HCT116 (cell line): ENCODE results near the gene PLA2R1. TPM values are rescaled to one million over a fixed set of nuclear protein-coding genes. Genes with fewer than 3 reads are reported as not detected.

Experiments used
- ATAC-seq: fragments of 200-7000 bp; cut with Tn5 transposase; 2 replicates; pipeline ENCODE4 v1.9.1; 2020; ENCODE audit warnings: mild to moderate bottlenecking, moderate library complexity
- BruUV-seq: library from RNA; stranded (reverse); fragments of 400-500 nt; replicated peaks from 2 replicates; lab custom pipeline; 2021; lab: Mats Ljungman, UMichigan
- CTCF ChIA-PET: fragments of 300-600 bp; sonication (Branson Sonifier 250); formaldehyde crosslinking; loops from one replicate; lab custom pipeline; 2021; ENCODE audit warnings: antibody characterized with exemption; lab: Charles Lee
- POLR2A ChIA-PET: fragments of 300-600, 350-600 bp; sonication (Branson Sonifier 250); formaldehyde crosslinking; loops from one replicate; lab custom pipeline; 2021; ENCODE audit warnings: antibody characterized with exemption; lab: Charles Lee
- RAD21 ChIA-PET, 2 experiments: fragments of 300-600 bp; sonication (Branson Sonifier 250); formaldehyde crosslinking; loops; one replicate each; lab custom pipeline; 2023; ENCODE audit warnings: low total read pairs in 2 of 2; ENCODE audit not compliant: uncharacterized antibody in 2 of 2, unreplicated experiment in 2 of 2, low non-redundant PET in 1 of 2; lab: Charles Lee
- DNase-seq: peaks from one replicate; pipeline ENCODE4 v3.0.0-alpha.2; 2010; ENCODE audit warnings: low read depth, low spot score
- H2AFZ ChIP-seq: fragments of 200-600 bp; shearing (Covaris generic), sonication (generic); 2 replicates; pipeline ENCODE4 v1.6.1; 2017; ENCODE audit warnings: low read depth, mixed run types, mixed read lengths, antibody characterized with exemption, low read length; ENCODE audit not compliant: poor library complexity, severe bottlenecking
- H3K27ac ChIP-seq: 2 replicates; pipeline ENCODE4 v1.5.1; 2012; ENCODE audit warnings: low read depth, low read length
- H3K27me3 ChIP-seq: fragments of 200-600 bp; sonication (generic); 2 replicates; pipeline ENCODE4 v1.6.1; 2016; ENCODE audit warnings: mixed run types, low read length, mixed read lengths; ENCODE audit not compliant: insufficient read depth
- H3K36me3 ChIP-seq, 2 experiments: fragments of 200-500 bp in 1 of 2; fragments of 200-600 bp in 1 of 2; sonication (Bioruptor generic) in 1 of 2; sonication (generic) in 1 of 2; 2 replicates each; pipeline versions ENCODE4 v1.5.1 to v1.6.1; 2014 to 2016; ENCODE audit warnings: low read length in 2 of 2, inconsistent platforms in 1 of 2, mixed read lengths in 1 of 2, mixed run types in 1 of 2; ENCODE audit not compliant: insufficient read depth in 2 of 2, control insufficient read depth in 1 of 2
- H3K4me1 ChIP-seq, 2 experiments: fragments of 200-600 bp in 1 of 2; sonication (generic) in 1 of 2; 2 replicates each; pipeline versions ENCODE4 v1.5.1 to v1.6.1; 2012 to 2017; ENCODE audit warnings: low read length in 2 of 2, inconsistent platforms in 1 of 2, mild to moderate bottlenecking in 1 of 2, mixed read lengths in 1 of 2, mixed run types in 1 of 2, moderate library complexity in 1 of 2; ENCODE audit not compliant: insufficient read depth in 2 of 2, control insufficient read depth in 1 of 2
- H3K4me2 ChIP-seq: fragments of 200-600 bp; sonication (generic); 2 replicates; pipeline ENCODE4 v1.6.1; 2017; ENCODE audit warnings: mixed run types, low read length, mixed read lengths
- H3K4me3 ChIP-seq, 2 experiments: fragments of 200-600 bp in 1 of 2; sonication (generic) in 1 of 2; replicated peaks in 1 of 2; 2 replicates each; pipeline ENCODE4 v1.5.1; 2011 to 2016; ENCODE audit warnings: low read length in 2 of 2, control low read depth in 1 of 2, low read depth in 1 of 2, mild to moderate bottlenecking in 1 of 2, mixed read lengths in 1 of 2, mixed run types in 1 of 2
- H3K79me2 ChIP-seq: fragments of 200-600 bp; sonication (generic); 2 replicates; pipeline ENCODE4 v1.6.1; 2017; ENCODE audit warnings: mild to moderate bottlenecking, mixed run types, low read length, moderate library complexity, mixed read lengths; ENCODE audit not compliant: insufficient read depth
- H3K9ac ChIP-seq: fragments of 200-600 bp; sonication (generic); 2 replicates; pipeline ENCODE4 v1.6.1; 2016; ENCODE audit warnings: low read length, mixed read lengths
- H3K9me2 ChIP-seq: fragments of 200-600 bp; sonication (generic), shearing (Covaris generic); 2 replicates; pipeline ENCODE4 v1.6.1; 2017; ENCODE audit warnings: mixed run types, mild to moderate bottlenecking, moderate library complexity; ENCODE audit not compliant: insufficient read depth
- H3K9me3 ChIP-seq, 2 experiments: fragments of 200-500 bp in 1 of 2; fragments of 200-600 bp in 1 of 2; sonication (Bioruptor generic) in 1 of 2; sonication (generic) in 1 of 2; 2 replicates each; pipeline ENCODE4 v1.6.1; 2014 to 2017; ENCODE audit warnings: low read length in 2 of 2, mixed read lengths in 2 of 2, inconsistent platforms in 1 of 2, low read depth in 1 of 2, mild to moderate bottlenecking in 1 of 2, mixed run types in 1 of 2, moderate library complexity in 1 of 2; ENCODE audit not compliant: control insufficient read depth in 1 of 2, insufficient read depth in 1 of 2
- H4K20me1 ChIP-seq: fragments of 200-600 bp; sonication (generic), shearing (Covaris generic); 2 replicates; pipeline ENCODE4 v1.6.1; 2017; ENCODE audit warnings: mixed run types, mild to moderate bottlenecking, moderate library complexity; ENCODE audit not compliant: insufficient read depth
- ATF3 ChIP-seq: IDR thresholded peaks from 2 replicates; pipeline ENCODE4 v1.6.1; 2012
- CEBPB ChIP-seq: IDR thresholded peaks from 2 replicates; pipeline ENCODE4 v1.6.1; 2012; ENCODE audit warnings: low read depth
- EGR1 ChIP-seq: IDR thresholded peaks from 2 replicates; pipeline ENCODE4 v1.6.1; 2012; ENCODE audit warnings: low read depth
- EZH2 ChIP-seq: fragments of 200-600 bp; sonication (generic); IDR thresholded peaks from 2 replicates; pipeline ENCODE4 v1.6.1; 2017; ENCODE audit warnings: antibody characterized with exemption, mixed run types
- EZH2phosphoT487 ChIP-seq: fragments of 200-600 bp; IDR thresholded peaks from 2 replicates; pipeline ENCODE4 v1.6.1; 2018; ENCODE audit warnings: antibody characterized with exemption, borderline replicate concordance
- JUND ChIP-seq: IDR thresholded peaks from 2 replicates; pipeline ENCODE4 v1.6.1; 2012
- MAX ChIP-seq: IDR thresholded peaks from 2 replicates; pipeline ENCODE4 v1.6.1; 2012
- POLR2AphosphoS5 ChIP-seq: IDR thresholded peaks from 2 replicates; pipeline ENCODE4 v1.6.1; 2011; ENCODE audit warnings: mild to moderate bottlenecking, low read depth, low read length, moderate library complexity
- SP1 ChIP-seq: IDR thresholded peaks from 2 replicates; pipeline ENCODE4 v1.6.1; 2012; ENCODE audit warnings: low read depth
- SRF ChIP-seq: IDR thresholded peaks from 2 replicates; pipeline ENCODE4 v1.6.1; 2012; ENCODE audit warnings: low read depth
- TCF7L2 ChIP-seq: IDR thresholded peaks from 2 replicates; pipeline ENCODE4 v1.7.0; 2011; ENCODE audit warnings: borderline replicate concordance, inconsistent platforms; ENCODE audit not compliant: insufficient read depth, insufficient read length; ENCODE audit errors: extremely low read depth
- ZBTB33 ChIP-seq: IDR thresholded peaks from 2 replicates; pipeline ENCODE4 v1.6.1; 2011; ENCODE audit warnings: mild to moderate bottlenecking, low read length, moderate library complexity; ENCODE audit not compliant: insufficient replicate concordance; ENCODE audit errors: extremely low read depth
- ZNF274 ChIP-seq: fragments of 200-500 bp; sonication (Bioruptor generic); IDR thresholded peaks from 2 replicates; pipeline ENCODE4 v1.6.1; 2014; ENCODE audit warnings: mild to moderate bottlenecking, low read depth, low read length, inconsistent platforms
- intact Hi-C: fragments of 100-400 bp; cut with micrococcal nuclease; formaldehyde crosslinking; loops from 2 replicates; pipeline ENCODE4 v1.10.0; 2022
- total RNA-seq: library from RNA; stranded (reverse); gene quantifications from one replicate; pipeline ENCODE4 v1.2.1, GENCODE V29; 2021; ENCODE audit not compliant: unreplicated experiment

Gene PLA2R1
- total RNA-seq, 1 experiment from 2014 or later, result 0.34 TPM

GRCh38 chr2:160075171-160075570 is 12.8 kb upstream of the PLA2R1 start:
- no peak for DNase-seq
- no TSS peak for BruUV-seq

More at GRCh38 chr2:160075171-160075570, 12.8 kb upstream of the PLA2R1 start:
- intact Hi-C loops, result no loop called here
- no peaks in the 10 kb centered on the region for H3K36me3 ChIP-seq
- no peak overlapping the region for H3K27ac ChIP-seq
- TF ChIP-seq ATF3, result no peak
- TF ChIP-seq EZH2, result no peak
- no peak for TF ChIP-seq EZH2phosphoT487
- TF ChIP-seq TCF7L2, result no peak
- TF ChIP-seq SRF, result no peak
- no peak for TF ChIP-seq MAX
- no peak for TF ChIP-seq POLR2AphosphoS5
- no peak for TF ChIP-seq CEBPB
- no peak for TF ChIP-seq JUND
- TF ChIP-seq SP1, result no peak
- TF ChIP-seq ZBTB33, result no peak
- TF ChIP-seq ZNF274, result no peak
- TF ChIP-seq EGR1, result no peak
- H3K4me1 ChIP-seq, result no peaks in the 10 kb centered on the region
- CTCF ChIA-PET, result interaction anchor here (1.5 kb wide), 1 partner anchor 35 kb away, joined by 4 read pairs; no protein-coding TSS in a partner anchor
- no peaks in the 10 kb centered on the region for H3K9me3 ChIP-seq
- POLR2A ChIA-PET, result no interaction called here
- RAD21 ChIA-PET, result no interaction called here
- H3K9me2 ChIP-seq, result no peaks in the 10 kb centered on the region
- no peak overlapping the region for H3K4me3 ChIP-seq
- H3K79me2 ChIP-seq, result no peaks in the 10 kb centered on the region
- no peaks in the 10 kb centered on the region for H4K20me1 ChIP-seq
- H3K4me2 ChIP-seq, result no peak overlapping the region
- H3K9ac ChIP-seq, result no peak overlapping the region
- no peaks in the 10 kb centered on the region for H3K27me3 ChIP-seq
- no peak overlapping the region for H2AFZ ChIP-seq
- ATAC-seq, result no peak
